Glomerular endothelial cell (primary cell): ENCODE measurements around the gene GLMP. TPM values are rescaled to one million over a fixed set of nuclear protein-coding genes. Genes with fewer than 3 reads are reported as not detected.

Source experiments
- DNase-seq: peaks from one replicate; pipeline ENCODE4 v3.0.0-alpha.2; 2011; ENCODE audit warnings: low read depth, low spot score; ENCODE audit errors: extremely low read depth
- total RNA-seq: library from RNA; depleted of rRNA; stranded (reverse); fragments of >200 nt; gene quantifications from 2 replicates; pipeline ENCODE4 v1.2.3, GENCODE V29; 2015

Gene GLMP
- total RNA-seq, 1 donor from 2014 or later, result 106 TPM

DNA sequence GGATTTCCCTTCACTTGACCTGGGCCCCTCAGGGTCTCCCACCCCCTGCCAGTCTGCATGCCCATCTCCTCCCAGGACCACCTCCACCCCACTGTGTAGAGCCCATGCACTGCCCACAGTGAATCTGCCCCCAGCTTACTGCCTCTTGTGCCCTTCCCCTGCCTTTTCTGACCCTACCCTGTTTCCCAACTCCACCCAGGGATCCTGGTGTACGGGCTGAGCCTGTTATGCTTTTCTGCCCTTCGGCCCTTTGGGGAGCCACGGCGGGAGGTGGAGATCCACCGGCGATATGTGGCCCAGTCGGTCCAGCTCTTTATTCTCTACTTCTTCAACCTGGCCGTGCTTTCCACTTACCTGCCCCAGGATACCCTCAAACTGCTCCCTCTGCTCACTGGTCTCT, 9.4 kb downstream of the GLMP start:
- DNase-seq, result no peak

DNA sequence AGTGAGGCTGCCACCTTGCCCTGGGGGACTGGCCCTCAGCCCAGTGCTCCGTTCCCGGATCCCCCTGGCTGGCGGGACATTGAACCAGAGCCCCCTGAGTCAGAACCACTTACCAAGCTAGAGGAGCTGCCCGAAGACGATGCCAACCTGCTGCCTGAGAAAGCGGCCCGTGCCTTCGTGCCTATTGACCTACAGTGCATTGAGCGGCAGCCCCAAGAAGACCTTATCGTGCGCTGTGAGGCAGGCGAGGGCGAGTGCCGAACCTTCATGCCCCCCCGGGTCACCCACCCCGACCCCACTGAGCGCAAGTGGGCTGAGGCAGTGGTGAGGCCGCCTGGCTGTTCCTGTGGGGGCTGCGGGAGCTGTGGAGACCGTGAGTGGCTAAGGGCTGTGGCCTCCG, 10.0 kb downstream of the GLMP start:
- no peak for DNase-seq

DNA sequence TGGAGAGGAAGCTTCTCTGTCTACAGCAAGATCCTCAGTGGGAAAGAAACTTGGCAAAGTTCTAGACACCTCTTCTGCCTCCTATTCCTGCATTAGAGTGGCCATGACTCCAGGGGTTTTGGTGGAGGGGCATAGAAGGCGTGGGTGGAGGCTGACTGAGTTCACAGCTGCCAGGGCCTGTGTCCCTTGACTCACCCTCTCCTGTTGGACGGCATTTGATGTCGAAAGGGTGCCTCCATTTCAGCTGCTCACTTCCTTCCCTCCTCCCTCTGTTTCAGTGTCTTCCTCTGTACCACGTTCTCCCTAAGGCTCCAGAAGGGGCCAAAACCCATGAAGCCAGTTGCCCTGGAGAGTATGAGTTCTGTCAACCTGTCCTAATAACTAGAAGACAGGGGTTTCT, 10.7 kb downstream of the GLMP start:
- no peak for DNase-seq

DNA sequence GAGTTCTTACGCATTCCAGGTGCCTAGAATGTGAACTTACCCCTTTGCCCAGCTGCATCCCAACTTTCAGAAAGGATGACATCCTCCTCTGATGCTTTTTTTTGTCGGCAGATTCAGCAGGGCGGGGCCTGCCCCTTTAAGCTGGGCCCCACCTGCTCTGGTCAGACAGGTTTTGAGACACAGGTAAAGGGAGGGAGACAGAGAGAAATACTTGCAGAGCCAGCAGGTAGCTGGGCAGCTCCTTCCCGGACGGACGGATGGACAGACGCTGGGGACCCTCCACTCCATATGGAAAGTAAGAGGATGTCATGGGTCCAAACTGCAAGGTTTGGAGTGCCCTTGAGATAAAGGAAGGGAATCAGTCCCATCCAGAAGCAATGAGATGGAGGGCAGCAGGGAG, 11.4 kb downstream of the GLMP start, which contains the start of gene TMEM79:
TSS of gene TMEM79 (plus strand) at position 214 of the 400 bp plus-strand sequence. CDS start 902 bp downstream, outside the sequence.
- no peak for DNase-seq

DNA sequence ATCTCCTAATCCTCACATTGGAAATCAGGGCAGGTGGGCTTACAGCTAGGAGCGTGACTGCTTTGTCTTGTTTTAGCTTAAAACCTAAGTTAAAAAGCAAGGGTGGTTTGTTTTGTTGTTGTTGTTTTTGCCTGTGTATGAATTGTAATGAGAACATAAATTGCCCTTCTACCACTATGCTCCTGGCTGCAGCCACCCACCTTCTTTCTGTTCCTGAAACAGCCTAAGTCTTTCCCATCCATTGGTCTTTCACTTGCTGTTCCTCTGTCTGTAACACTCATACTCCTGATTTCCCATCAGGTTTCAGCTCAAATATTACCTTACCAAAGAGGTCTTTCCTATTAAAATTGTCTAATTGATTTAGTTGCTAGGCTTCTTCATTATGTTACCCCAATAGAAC, 12.0 kb downstream of the GLMP start:
- no peak for DNase-seq

DNA sequence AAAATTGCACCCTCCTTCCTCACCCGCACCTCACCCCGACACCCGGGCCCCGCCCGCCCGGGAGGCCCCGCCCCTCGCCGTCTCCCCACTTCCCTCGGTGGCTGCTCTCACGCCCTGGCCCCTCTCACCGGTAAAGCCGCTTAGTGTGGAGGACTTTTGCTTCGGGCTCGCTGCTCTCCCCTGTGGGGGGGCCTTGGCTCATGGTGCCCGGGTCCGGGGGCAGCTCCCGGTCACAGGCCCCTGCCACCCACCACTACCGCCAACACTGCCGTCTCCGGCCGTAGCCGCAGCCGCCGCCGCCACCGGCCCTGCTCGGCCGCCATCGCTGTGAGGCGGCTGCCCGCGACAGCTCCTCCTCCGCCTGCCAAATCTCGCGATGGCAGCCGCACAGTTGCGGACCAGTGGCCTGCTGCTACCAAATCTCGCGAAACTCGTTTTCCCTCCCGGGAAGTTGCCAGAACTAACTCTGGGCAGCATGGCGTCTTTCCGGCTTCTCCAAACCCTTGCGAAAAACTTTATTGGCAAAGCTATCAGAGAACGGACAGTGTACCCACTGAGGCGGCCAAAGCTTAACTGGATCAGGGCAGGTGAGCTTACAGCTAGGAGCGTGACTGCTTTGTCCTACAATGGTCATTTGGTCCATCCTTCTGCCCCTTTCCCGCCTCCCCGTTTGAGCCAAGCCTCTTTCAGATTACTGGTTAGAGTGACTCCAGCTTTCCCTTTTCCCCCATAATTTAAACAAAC, 12.8 kb downstream of the GLMP start, which contains the start of gene SMG5:
TSS of gene SMG5 (minus strand) at position 347 of the 744 bp plus-strand sequence. CDS start at position 202, 145 bp downstream.
- peak; percentile 95 for DNase-seq

DNA sequence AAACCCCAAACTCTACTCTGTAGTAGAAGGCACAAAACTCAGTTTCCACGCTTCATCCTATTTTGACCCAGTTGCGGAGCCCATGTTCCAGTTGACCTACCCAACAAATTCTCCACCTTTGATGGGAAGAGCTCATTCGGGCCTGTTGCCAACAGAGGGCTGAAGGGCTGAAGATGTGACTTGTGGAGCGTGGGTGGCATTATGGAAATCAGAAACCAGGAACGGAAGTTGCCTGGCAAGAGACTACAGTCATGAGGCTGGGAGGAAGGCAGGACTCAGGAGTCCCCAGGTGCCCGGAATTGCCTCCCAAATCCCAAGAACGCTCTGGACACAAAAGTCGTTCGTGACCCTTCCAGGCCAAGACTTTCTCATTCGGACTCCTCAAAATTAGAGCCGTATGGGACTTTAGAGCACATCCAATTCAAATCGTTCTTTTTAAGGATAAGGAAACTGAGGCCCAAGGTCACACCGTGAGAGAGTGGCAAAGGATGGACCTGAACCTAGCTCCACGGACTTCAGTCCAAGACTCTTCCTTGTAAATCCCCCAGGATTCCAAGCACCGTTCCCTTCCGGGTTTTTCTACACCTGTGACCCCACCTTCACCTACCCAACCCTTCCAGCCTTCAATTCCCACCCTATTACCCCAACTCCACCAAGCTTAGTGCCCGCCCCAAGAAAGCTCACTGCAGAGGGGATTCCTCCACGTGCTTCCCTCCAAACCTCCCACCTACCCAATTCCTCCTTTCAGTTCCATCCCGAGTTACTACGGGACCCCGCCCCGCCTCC, 13.6 kb downstream of the GLMP start:
- no peak for DNase-seq

DNA sequence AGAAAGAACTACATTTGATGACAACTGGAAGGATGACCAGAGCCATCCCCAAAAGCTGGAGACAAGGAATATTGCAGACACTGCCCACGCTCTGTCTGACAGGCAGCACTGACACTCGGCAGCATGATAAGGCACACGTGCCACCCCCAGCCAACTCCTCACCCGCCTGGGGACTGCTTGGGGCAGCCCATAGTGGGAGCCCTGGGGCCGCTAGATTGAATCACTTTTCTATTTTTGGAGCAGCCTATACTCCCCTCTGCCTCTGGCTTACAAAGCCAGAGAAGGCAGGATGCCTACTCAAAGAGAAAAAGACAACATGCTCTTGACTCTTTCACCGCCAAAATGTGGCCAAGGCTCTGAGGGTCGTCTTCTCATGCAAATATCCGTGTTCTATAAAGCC, 14.2 kb downstream of the GLMP start:
- no peak for DNase-seq

DNA sequence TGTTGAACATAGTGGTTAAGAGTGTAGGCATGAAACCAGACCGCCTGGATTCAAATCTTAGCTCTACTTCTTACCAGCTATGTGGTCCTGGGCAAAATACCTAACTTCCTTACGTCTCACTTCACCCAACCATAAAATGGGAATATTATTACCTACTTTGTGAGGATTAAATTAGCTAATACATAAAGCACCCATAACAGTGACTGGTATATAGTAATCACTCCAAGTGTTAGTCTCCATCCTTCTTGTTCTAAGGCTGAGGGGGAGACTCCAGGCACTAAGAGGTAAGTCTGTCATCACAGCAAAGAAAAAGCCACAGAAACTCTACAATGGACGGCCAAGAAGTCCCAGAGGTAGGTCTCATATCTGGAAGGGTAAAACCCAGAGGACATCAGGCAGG, 15.6 kb downstream of the GLMP start:
- DNase-seq, result no peak

DNA sequence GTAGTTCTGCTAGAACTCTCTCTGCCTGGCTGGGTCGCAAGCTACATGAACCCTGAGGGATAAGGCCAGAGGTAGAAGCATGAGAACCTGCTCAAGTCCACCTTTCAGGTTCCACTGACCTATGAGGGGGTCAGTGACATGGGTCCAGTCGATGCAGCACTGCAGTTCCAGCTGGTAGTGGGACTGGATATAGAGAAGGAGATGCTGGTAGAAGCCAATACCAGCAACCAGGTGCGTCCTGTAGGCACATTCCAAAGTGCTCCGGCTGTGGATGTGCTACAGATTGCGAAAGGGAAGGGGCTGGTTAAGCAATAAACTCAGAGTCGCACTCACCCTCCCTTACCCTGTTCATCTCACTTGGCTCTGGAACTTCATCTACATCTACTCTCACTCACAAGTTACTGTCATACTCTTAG, 18.5 kb downstream of the GLMP start:
- no peak for DNase-seq

DNA sequence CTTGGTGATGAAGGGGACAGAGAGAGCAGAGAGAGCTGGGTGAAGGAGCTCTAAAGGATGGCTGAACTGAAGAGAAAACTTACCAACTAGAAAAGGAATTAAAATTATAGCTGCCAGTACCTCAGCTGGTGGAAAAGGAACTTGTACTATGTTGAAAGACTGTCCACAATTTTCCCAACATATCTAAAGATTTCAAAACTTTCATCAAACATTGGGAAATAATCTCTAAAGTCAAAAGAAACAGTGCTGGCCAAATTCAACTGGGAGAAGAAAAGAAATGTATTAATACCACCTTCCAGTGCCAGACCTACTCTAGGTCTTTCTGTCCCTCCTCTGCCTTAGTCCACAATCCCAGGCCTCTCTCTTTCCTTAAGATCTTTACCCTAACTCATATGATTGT, 18.9 kb downstream of the GLMP start:
- DNase-seq, result no peak

DNA sequence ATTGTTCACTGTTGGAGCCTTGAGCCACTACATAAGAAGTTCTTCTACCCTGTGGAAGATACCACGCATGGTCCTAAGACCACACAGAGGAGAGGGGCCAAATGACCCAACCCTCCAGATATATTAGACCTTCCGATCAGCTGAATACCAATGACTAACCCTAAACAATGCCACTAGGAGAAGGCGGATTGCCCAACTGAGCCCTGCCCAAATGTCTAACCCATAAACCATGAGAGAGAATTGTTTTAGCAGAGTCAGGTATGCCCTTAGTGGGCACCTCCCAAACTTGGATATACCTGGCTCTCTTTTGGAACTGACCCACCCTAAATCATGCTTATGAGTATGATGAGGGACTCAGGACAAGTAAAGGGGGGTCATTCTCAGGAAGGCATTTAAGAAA, 25.2 kb downstream of the GLMP start:
- no peak for DNase-seq

DNA sequence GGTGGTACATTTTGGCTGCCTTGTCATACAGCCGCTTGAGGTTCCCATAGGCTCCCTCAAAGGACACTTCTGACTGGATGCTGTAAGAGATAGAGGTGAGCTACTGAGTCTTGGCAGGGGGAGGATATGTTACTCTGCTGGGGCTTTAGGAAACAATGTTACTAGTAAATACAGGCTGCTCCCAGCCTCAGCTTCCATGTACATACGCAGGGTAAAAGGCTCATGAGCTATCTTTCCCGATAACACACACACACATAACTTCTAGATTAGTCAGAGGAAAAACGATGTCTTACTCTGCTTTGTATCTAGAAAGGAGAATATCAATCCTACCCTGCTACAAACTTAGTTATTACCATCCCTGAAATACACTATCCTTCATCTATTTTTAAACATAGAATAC, 27.1 kb downstream of the GLMP start:
- no peak for DNase-seq

DNA sequence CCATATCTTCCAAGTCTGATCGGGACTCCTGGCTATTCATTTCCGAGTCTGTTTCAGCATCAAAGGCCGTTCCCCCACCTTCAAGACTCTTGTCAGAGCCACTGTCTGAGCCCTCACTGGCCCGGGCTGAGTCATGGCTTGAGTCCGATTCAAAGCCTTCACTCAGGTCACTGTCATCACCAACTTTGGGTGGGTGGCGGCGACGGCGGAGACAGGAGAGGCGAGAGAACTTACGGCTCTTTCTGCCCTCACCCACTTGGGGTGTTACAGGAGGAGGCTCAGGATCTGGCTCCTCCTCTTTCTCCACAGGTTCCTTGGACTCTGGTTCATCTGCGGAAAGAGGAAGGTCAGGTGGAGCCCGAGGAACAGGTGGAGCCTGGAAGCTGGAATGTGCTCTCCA, 29.4 kb downstream of the GLMP start:
- DNase-seq, result no peak

DNA sequence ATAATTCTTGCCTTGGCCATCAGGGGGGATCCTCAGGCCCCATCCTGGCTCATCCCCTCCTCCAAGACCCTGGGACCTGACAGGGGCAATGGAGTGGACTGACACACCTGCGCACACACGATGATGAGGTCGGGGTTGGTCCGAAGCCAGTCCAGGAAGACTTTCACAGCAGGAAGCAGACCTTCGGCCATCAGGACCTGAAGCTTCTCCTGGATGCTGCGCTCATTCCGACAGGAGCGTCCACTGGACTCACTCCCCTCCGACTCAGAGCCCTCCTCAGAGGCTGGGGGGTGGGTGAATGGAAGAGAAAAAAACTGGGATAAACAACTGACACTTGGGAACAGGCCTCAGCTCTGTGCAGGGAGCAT, 32.2 kb downstream of the GLMP start:
- no peak for DNase-seq

DNA sequence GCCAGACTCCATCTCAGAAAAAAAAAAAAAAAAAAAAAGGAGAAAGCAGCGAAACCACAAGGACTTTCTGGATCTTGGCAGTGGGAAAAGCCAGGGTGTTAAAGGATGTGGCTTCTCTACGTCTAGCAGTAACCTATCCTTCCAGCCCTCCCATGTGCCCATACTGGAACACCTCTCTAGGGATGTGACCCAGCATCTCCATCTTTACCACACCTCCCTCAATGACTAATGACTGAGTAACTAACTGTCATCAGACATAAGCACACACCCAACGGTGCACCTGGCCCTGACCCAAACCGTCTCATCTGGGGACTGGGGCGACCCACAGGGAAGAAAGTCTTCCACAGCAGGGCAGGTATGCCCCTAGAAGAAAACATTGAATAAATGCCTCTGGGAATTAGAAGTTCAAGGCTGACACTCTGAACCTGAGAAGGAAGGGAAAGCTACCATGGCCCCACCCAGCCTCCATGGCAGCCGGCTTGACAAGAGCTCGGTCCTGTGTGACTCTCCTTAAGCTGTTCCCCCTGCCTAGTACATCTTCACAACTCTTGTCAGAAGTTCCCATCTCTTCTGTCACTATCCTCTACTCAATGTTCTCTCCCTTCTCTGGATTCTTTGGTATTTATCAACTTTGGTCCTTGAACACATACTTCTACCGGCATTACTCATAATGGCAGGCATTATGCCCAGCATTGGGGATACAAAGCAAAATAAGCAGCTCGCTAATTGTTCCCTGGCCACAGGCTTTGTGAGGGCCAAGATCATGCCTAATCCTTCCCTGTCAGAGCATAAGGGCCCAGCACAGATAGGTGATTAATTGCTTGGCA, 32.8 kb downstream of the GLMP start:
- no peak for DNase-seq

DNA sequence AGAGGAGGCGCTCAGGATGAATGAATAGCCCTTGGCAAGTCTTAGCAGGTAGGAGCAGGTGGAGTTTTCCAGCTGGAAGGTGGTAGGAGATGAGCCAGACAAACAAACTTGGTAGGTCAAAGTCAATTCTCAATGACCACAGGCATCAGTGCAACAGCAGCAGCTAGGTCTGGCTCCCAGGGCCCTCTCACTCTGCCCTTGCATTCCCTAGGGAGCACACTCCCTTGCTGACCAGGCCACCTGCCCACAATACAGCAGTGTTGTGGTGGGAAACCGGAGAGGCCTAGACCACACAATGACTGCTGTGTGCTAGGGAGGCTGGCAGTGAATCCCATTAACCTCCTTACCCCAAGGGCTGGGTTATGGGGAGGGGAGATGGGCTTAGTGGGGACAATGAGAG, 34.6 kb downstream of the GLMP start:
- no peak for DNase-seq

DNA sequence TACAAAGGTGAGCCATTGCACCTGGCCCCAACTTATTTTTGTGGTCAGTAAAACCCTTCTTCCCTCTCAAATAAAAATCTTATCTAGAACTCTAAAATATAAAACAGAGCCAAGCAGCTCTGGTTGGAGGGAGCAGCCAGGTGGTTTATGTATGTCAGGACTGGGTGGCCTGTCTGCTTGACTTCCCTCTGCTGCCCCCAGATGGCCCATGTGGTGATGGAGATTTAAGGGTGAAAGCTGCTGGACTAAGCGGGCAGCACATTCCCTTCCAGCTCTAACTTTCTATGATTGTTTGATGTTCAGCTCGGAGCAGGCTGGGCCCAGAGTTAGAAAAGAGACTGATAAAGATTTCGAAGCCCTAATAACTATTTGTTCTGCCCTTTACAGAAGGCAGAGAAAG, 35.7 kb downstream of the GLMP start:
- DNase-seq, result no peak

DNA sequence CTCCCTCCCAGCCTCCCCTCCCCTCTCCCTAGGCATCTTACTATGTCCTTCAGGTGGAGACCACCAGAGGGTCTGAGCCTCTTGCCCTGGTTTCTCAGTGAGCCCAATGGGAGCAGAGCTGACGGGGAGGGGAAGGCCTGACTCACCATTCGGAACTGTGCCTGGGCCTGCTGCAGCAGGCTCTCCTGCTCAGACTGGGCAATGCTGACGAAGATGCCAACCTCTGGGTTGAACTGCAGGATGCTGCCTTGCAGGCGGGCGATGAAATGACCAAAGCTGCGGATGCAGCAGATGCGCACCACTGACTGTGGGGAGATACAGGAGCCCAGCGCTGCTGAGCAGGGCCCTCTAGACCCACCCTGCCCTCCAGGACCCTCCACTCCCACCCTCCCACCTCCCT, 36.6 kb downstream of the GLMP start:
- no peak for DNase-seq

DNA sequence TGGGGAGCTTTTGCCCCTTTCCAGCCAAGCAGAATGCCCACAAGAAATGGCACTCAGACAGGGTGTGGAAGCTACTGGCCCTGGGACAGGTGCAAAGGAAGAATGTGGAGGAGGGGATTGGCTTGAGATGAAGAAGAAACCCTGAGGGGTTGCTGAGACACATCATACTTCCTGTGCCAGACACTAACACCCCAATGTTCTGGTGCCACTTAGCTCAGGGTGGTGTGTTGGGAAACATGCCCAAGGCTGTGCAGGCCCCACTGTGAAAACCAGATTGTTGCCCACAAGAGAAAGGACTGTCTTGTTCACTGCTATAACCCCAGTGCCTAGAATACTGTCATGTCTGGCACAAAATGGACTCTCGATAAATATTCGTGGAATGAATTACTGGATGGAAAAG, 37.8 kb downstream of the GLMP start:
- no peak for DNase-seq

DNA sequence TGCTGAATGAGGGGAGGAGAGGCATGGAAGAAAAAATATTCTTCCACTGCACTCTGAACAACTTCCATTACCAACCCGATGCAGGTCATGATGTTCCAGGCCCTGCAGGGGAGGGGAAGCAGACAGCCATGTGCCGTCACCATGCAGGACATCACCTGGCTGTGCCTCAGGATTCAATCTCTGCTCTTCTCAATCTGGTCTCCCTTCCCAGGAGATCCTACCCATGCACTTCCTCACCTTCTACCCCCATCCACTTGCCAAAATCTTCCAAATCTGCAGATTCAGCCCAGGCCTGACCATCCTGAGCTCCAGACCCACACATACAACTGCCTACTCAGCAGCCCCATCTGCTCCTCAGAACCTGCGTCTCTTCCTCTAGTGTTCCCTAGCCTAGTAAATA, 41.8 kb downstream of the GLMP start:
- no peak for DNase-seq
